Glutamatergic neuron (in vitro differentiated cells): Measurements from ENCODE around the gene TM4SF4. TPM values are rescaled to one million over a fixed set of nuclear protein-coding genes. Genes with fewer than 3 reads are reported as not detected.

Experiments
- DNase-seq: peaks from one replicate; pipeline ENCODE4 v3.0.0; 2022
- H3K27ac Mint-ChIP-seq: one replicate; pipeline ENCODE4 v1.8.0; 2020; ENCODE audit warnings: mild to moderate bottlenecking, mixed read lengths, inconsistent platforms; ENCODE audit not compliant: unreplicated experiment
- H3K27me3 Mint-ChIP-seq: one replicate; pipeline ENCODE4 v1.8.0; 2020; ENCODE audit warnings: mild to moderate bottlenecking, moderate library complexity, mixed read lengths, inconsistent platforms; ENCODE audit not compliant: unreplicated experiment
- H3K36me3 Mint-ChIP-seq: one replicate; pipeline ENCODE4 v1.8.0; 2020; ENCODE audit warnings: mild to moderate bottlenecking, mixed read lengths, inconsistent platforms; ENCODE audit not compliant: unreplicated experiment
- H3K4me1 Mint-ChIP-seq: one replicate; pipeline ENCODE4 v1.8.0; 2020; ENCODE audit warnings: mild to moderate bottlenecking, low read depth, mixed read lengths, inconsistent platforms; ENCODE audit not compliant: unreplicated experiment
- H3K4me3 Mint-ChIP-seq: one replicate; pipeline ENCODE4 v1.8.0; 2020; ENCODE audit warnings: mild to moderate bottlenecking, mixed read lengths, inconsistent platforms; ENCODE audit not compliant: unreplicated experiment
- H3K9me3 Mint-ChIP-seq: one replicate; pipeline ENCODE4 v1.8.0; 2020; ENCODE audit warnings: mild to moderate bottlenecking, moderate library complexity, mixed read lengths, inconsistent platforms; ENCODE audit not compliant: unreplicated experiment
- CTCF ChIP-seq: fragments of 200-600 bp; sonication (generic); IDR thresholded peaks from one replicate; pipeline ENCODE4 v1.5.0; 2021; ENCODE audit not compliant: partially characterized antibody, unreplicated experiment
- total RNA-seq: library from RNA; stranded (reverse); fragmentation: NEBNext Ultra II Directional; extraction: Animal tissue kit (Norgen Biotek cat#: 25700); gene quantifications from one replicate; pipeline ENCODE4 v1.2.1, GENCODE V29; 2021; ENCODE audit not compliant: unreplicated experiment

TM4SF4 gene
- total RNA-seq, 1 donor from 2014 or later = not detected

GRCh38 chr3:149494022-149494758 is 19.7 kb downstream of the TM4SF4 start:
- Mint-ChIP-seq H3K4me3 (no peak overlapping the region), H3K36me3 (no peaks in the 10 kb centered on the region), H3K4me1 (peaks cover 4% of the 10 kb centered on the region), H3K27ac (no peak overlapping the region), H3K9me3 (no peaks in the 10 kb centered on the region), H3K27me3 (no peaks in the 10 kb centered on the region)
- DNase-seq = peak; percentile 81
- TF ChIP-seq CTCF = peak; percentile 84

DNA sequence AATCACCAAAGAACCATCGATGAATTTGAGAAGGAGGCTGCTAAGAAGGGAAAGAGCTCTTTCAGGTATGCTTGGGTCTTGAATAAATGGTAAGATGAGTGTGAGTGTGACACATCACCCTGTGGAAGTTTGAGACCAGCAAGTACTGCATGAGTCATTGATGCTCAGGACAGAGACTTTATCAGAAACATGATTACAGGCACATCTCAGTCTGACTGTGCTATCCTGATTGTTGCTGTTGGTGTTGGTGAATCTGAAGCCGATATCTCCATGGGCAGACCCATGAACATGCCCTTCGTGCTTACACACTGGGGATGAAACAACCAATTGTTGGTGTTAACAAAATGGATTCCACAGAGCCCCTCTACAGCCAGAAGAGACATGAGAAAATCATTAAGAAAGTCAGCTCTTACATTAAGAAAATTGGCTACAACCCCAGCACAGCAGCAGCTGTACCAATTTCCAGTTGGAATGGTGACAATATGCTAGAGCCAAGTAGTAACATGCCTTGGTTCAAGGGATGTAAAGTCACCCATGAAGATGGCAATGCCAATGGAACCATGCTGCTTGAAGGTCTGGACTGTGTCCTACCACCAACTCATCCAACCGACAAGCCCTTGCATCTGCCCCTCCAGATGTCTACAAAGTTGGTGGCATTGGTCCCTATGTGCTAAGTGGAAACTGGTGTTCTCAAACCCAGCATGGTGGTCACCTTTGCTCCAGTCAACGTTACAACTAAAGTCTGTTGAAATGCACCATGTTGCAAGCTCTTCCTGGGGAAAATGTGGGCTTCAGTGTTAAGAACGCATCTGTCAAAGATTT is 20.5 kb downstream of the TM4SF4 start:
- no peak for TF ChIP-seq CTCF
- H3K4me1 Mint-ChIP-seq = peaks cover 4% of the 10 kb centered on the region
- no peaks in the 10 kb centered on the region for H3K9me3 Mint-ChIP-seq
- H3K27me3 Mint-ChIP-seq = no peaks in the 10 kb centered on the region
- no peaks in the 10 kb centered on the region for H3K36me3 Mint-ChIP-seq
- DNase-seq = no peak
- no peak overlapping the region for H3K4me3 Mint-ChIP-seq
- H3K27ac Mint-ChIP-seq = no peak overlapping the region

GRCh38 chr3:149495581-149496125 is 21.2 kb downstream of the TM4SF4 start:
- Mint-ChIP-seq H3K4me3 (no peak overlapping the region), H3K4me1 (peaks cover 4% of the 10 kb centered on the region), H3K27me3 (no peaks in the 10 kb centered on the region), H3K9me3 (no peaks in the 10 kb centered on the region), H3K36me3 (no peaks in the 10 kb centered on the region), H3K27ac (no peak overlapping the region)
- TF ChIP-seq CTCF = no peak
- no peak for DNase-seq

GRCh38 chr3:149496891-149497290 is 22.4 kb downstream of the TM4SF4 start:
- TF ChIP-seq CTCF = no peak
- H3K4me1 Mint-ChIP-seq = peaks cover 4% of the 10 kb centered on the region
- H3K9me3 Mint-ChIP-seq = no peaks in the 10 kb centered on the region
- no peak overlapping the region for H3K27ac Mint-ChIP-seq
- H3K4me3 Mint-ChIP-seq = no peak overlapping the region
- no peak for DNase-seq
- no peaks in the 10 kb centered on the region for H3K27me3 Mint-ChIP-seq
- H3K36me3 Mint-ChIP-seq = no peaks in the 10 kb centered on the region
